Pulmonary artery endothelial cell (primary cell): Measurements from ENCODE around the gene DENND1A. TPM values are rescaled to one million over a fixed set of nuclear protein-coding genes. Genes with fewer than 3 reads are reported as not detected.

ENCODE experiments used
- DNase-seq: peaks from one replicate; pipeline ENCODE4 v3.0.0-alpha.2; 2011; ENCODE audit warnings: low read depth, low spot score
- total RNA-seq: library from RNA; depleted of rRNA; stranded (reverse); fragments of >200 nt; gene quantifications from 2 replicates; pipeline ENCODE4 v1.2.3, GENCODE V29; 2014

The DENND1A gene
- total RNA-seq, 1 donor from 2014 or later = 11.7 TPM

- DNase-seq = no peak
Measured at GRCh38 chr9:123364241-123364824, 565.6 kb downstream of the DENND1A start.

- DNase-seq = no peak
Measured at GRCh38 chr9:123362856-123363255, 567.1 kb downstream of the DENND1A start.

GRCh38 chr9:123361731-123362510, 568.0 kb downstream of the DENND1A start:
- DNase-seq = no peak

GRCh38 chr9:123361086-123361730, 568.7 kb downstream of the DENND1A start:
- no peak for DNase-seq

- no peak for DNase-seq
Measured at GRCh38 chr9:123360161-123361085, 569.5 kb downstream of the DENND1A start.

GRCh38 chr9:123359546-123359945, 570.4 kb downstream of the DENND1A start:
- no peak for DNase-seq

GRCh38 chr9:123359106-123359505, 570.8 kb downstream of the DENND1A start:
- DNase-seq = no peak

GRCh38 chr9:123358181-123358905, 571.6 kb downstream of the DENND1A start:
- no peak for DNase-seq

- DNase-seq = no peak
Measured at GRCh38 chr9:123357743-123358059, 572.2 kb downstream of the DENND1A start.

GRCh38 chr9:123356851-123357742, 572.8 kb downstream of the DENND1A start:
- DNase-seq = no peak

GRCh38 chr9:123355761-123356431, 574.0 kb downstream of the DENND1A start, which contains the start of gene CRB2:
Gene CRB2, plus strand, starts transcription at chr9:123356197. Its CDS starts 64 bp downstream, at chr9:123356261.
- DNase-seq = no peak

- DNase-seq = no peak
Measured at GRCh38 chr9:123354806-123355508, 575.0 kb downstream of the DENND1A start.

- no peak for DNase-seq
Measured at GRCh38 chr9:123353984-123354591, 575.8 kb downstream of the DENND1A start.

GRCh38 chr9:123353041-123353440, 576.9 kb downstream of the DENND1A start:
- DNase-seq = no peak

- no peak for DNase-seq
Measured at GRCh38 chr9:123350590-123351310, 579.2 kb downstream of the DENND1A start.

GRCh38 chr9:123349691-123350480, 580.0 kb downstream of the DENND1A start:
- no peak for DNase-seq

GRCh38 chr9:123349033-123349432, 580.9 kb downstream of the DENND1A start:
- DNase-seq = no peak
